SH-SY5Y (cell line): Measurements from ENCODE around the gene COBLL1.
A peak's percentile ranks its signal among the peaks of the same experiment; 100 is the strongest.

Experiments
- GATA2 ChIP-seq: IDR thresholded peaks from 2 replicates; pipeline ENCODE4 v1.6.1; 2011; ENCODE audit warnings: mild to moderate bottlenecking, low read depth, low read length
- GATA3 ChIP-seq: IDR thresholded peaks from 2 replicates; pipeline ENCODE4 v1.6.1; 2011; ENCODE audit warnings: low read depth, mild to moderate bottlenecking, low read length, moderate library complexity

Gene COBLL1

GRCh38 chr2:164841719-164842623, at the start of gene COBLL1:
COBLL1 (minus strand) TSS chr2:164841823; CDS start chr2:164841196, 627 bp downstream.
- TF ChIP-seq GATA2 (no peak), GATA3 (no peak)

GRCh38 chr2:164890544-164890943, 48.9 kb upstream of the COBLL1 start:
- TF ChIP-seq GATA2 (peak; percentile 95), GATA3 (peak; percentile 75)

- no peak for TF ChIP-seq GATA3
- no peak for TF ChIP-seq GATA2
Measured at GRCh38 chr2:164888592-164888991, 47.0 kb upstream of the COBLL1 start.

GRCh38 chr2:164887434-164888144, 46.0 kb upstream of the COBLL1 start:
- no peak for TF ChIP-seq GATA2
- TF ChIP-seq GATA3: no peak

GRCh38 chr2:164882276-164882675, 40.7 kb upstream of the COBLL1 start:
- TF ChIP-seq GATA3: no peak
- TF ChIP-seq GATA2: no peak

- TF ChIP-seq GATA3 (no peak), GATA2 (no peak)
Measured at GRCh38 chr2:164881524-164881923, 39.9 kb upstream of the COBLL1 start.

- TF ChIP-seq GATA2 (no peak), GATA3 (no peak)
Measured at GRCh38 chr2:164879901-164880535, 38.4 kb upstream of the COBLL1 start.

GRCh38 chr2:164877927-164878326, 36.3 kb upstream of the COBLL1 start:
- TF ChIP-seq GATA2 (no peak), GATA3 (no peak)

GRCh38 chr2:164877169-164877568, 35.5 kb upstream of the COBLL1 start:
- TF ChIP-seq GATA3 (no peak), GATA2 (no peak)

- TF ChIP-seq GATA3 (no peak), GATA2 (no peak)
Measured at GRCh38 chr2:164875334-164876205, 33.9 kb upstream of the COBLL1 start.

- TF ChIP-seq GATA3 (no peak), GATA2 (no peak)
Measured at GRCh38 chr2:164873210-164873908, 31.7 kb upstream of the COBLL1 start.

GRCh38 chr2:164871404-164871803, 29.8 kb upstream of the COBLL1 start:
- TF ChIP-seq GATA2 (no peak), GATA3 (no peak)

GRCh38 chr2:164869420-164869772, 27.8 kb upstream of the COBLL1 start:
- TF ChIP-seq GATA2 (no peak), GATA3 (no peak)
